GM12878 (cell line): ENCODE data around the gene PTPRD. TPM values are rescaled to one million over a fixed set of nuclear protein-coding genes. Genes with fewer than 3 reads are reported as not detected.

Source experiments
- ATAC-seq: fragments of 200-7000 bp; cut with Tn5 transposase; 3 replicates; pipeline ENCODE4 v1.9.1; 2020; ENCODE audit warnings: mild to moderate bottlenecking, moderate library complexity
- BruUV-seq: library from RNA; stranded (reverse); fragments of 400-500 nt; replicated peaks from 2 replicates; lab custom pipeline; 2021; lab: Mats Ljungman, UMichigan
- CTCF ChIA-PET: fragments of 300-600 bp; sonication (Branson Sonifier 250); formaldehyde crosslinking; extraction: SDS; loops from one replicate; lab custom pipeline; 2021; ENCODE audit warnings: inconsistent platforms; lab: Yijun Ruan, JAX
- POLR2A ChIA-PET: fragments of 350-600 bp; formaldehyde crosslinking; extraction: SDS; loops from one replicate; lab custom pipeline; 2021; ENCODE audit warnings: inconsistent platforms; lab: Charles Lee
- RAD21 ChIA-PET: fragments of 300-600 bp; sonication (Branson Sonifier 250); formaldehyde crosslinking; loops from one replicate; lab custom pipeline; 2023; ENCODE audit warnings: antibody characterized with exemption; ENCODE audit not compliant: unreplicated experiment; lab: Charles Lee
- SMC1A ChIA-PET: fragments of 300-600 bp; sonication (Branson Sonifier 250); formaldehyde crosslinking; loops from one replicate; lab custom pipeline; 2023; ENCODE audit not compliant: unreplicated experiment, uncharacterized antibody; lab: Charles Lee
- DNase-seq: peaks from one replicate; pipeline ENCODE4 v3.0.0-alpha.2; 2011; ENCODE audit warnings: low read depth, low spot score
- FAIRE-seq: peaks from 3 replicates; lab custom pipeline; 2011; peaks lifted over from hg19 to GRCh38; lab: Jason Lieb, UNC
- H2AFZ ChIP-seq: 2 replicates; pipeline ENCODE4 v1.6.0; 2011; ENCODE audit warnings: low read depth, low read length, control low read depth; ENCODE audit not compliant: control insufficient read depth
- H3K27ac ChIP-seq: 2 replicates; pipeline ENCODE4 v1.5.1; 2011; ENCODE audit warnings: control low read depth; ENCODE audit not compliant: control insufficient read depth, insufficient read depth
- H3K27me3 ChIP-seq, 2 experiments: replicated peaks in 1 of 2; 2 replicates each; pipeline versions ENCODE4 v1.6.0 to v1.6.1; 2011; ENCODE audit warnings: low read length in 1 of 2; ENCODE audit not compliant: control insufficient read depth in 2 of 2, insufficient read depth in 2 of 2
- H3K36me3 ChIP-seq, 2 experiments: 2 replicates each; pipeline ENCODE4 v1.5.1; 2011; ENCODE audit warnings: low read length in 1 of 2; ENCODE audit not compliant: control insufficient read depth in 2 of 2, insufficient read depth in 2 of 2
- H3K4me1 ChIP-seq: 2 replicates; pipeline ENCODE4 v1.6.1; 2011; ENCODE audit warnings: mild to moderate bottlenecking, low read length, moderate library complexity, mixed read lengths; ENCODE audit not compliant: control insufficient read depth, insufficient read depth
- H3K4me2 ChIP-seq: 2 replicates; pipeline ENCODE4 v1.6.0; 2011; ENCODE audit warnings: control low read depth; ENCODE audit not compliant: control insufficient read depth, insufficient read depth
- H3K4me3 ChIP-seq: fragments of 200-600 bp; sonication (generic); 2 replicates; pipeline ENCODE4 v1.5.1; 2016
- H3K79me2 ChIP-seq: 2 replicates; pipeline ENCODE4 v1.6.0; 2011; ENCODE audit warnings: low read length; ENCODE audit not compliant: control insufficient read depth, insufficient read depth
- H3K9ac ChIP-seq: 2 replicates; pipeline ENCODE4 v1.8.0; 2011; ENCODE audit warnings: low read length, control low read depth, mixed read lengths; ENCODE audit not compliant: control insufficient read depth, insufficient read depth
- H3K9me3 ChIP-seq: replicated peaks from 3 replicates; pipeline ENCODE4 v1.5.1; 2011; ENCODE audit warnings: mild to moderate bottlenecking, low read length; ENCODE audit not compliant: control insufficient read depth, insufficient read depth
- H4K20me1 ChIP-seq: 2 replicates; pipeline ENCODE4 v1.6.0; 2011; ENCODE audit not compliant: control insufficient read depth, insufficient read depth
- JUNB ChIP-seq: IDR thresholded peaks from 2 replicates; pipeline ENCODE4 v1.6.1; 2016; ENCODE audit warnings: antibody characterized with exemption, mild to moderate bottlenecking
- PBX3 ChIP-seq: IDR thresholded peaks from 2 replicates; pipeline ENCODE4 v1.6.1; 2011; ENCODE audit warnings: mild to moderate bottlenecking, low read depth, low read length, moderate library complexity; ENCODE audit not compliant: insufficient replicate concordance
- POLR2AphosphoS2 ChIP-seq: IDR thresholded peaks from 2 replicates; pipeline ENCODE4 v1.6.1; 2011; ENCODE audit warnings: low read depth, mild to moderate bottlenecking, low read length, improper control_type of control experiment, moderate library complexity
- RUNX3 ChIP-seq: IDR thresholded peaks from 2 replicates; pipeline ENCODE4 v1.6.1; 2012; ENCODE audit warnings: low read length, inconsistent platforms
- SMAD1 ChIP-seq: fragments of 450-650 bp; IDR thresholded peaks from 2 replicates; pipeline ENCODE4 v1.6.1; 2018; ENCODE audit warnings: mild to moderate bottlenecking, low read depth; ENCODE audit not compliant: partially characterized antibody
- SMARCA5 ChIP-seq: fragments of 450-650 bp; IDR thresholded peaks from 2 replicates; pipeline ENCODE4 v1.6.1; 2017; ENCODE audit warnings: mild to moderate bottlenecking
- TARDBP ChIP-seq: IDR thresholded peaks from 2 replicates; pipeline ENCODE4 v1.6.1; 2016; ENCODE audit warnings: borderline replicate concordance
- ZBTB33 ChIP-seq: fragments of 450-650 bp; IDR thresholded peaks from 2 replicates; pipeline ENCODE4 v1.6.1; 2017; ENCODE audit warnings: mild to moderate bottlenecking
- WGBS: methylation state at CpG from one replicate; pipeline ENCODE4 v1.1.6; 2016; ENCODE audit warnings: low lambda C conversion rate; ENCODE audit not compliant: insufficient replicate concordance, insufficient coverage; ENCODE audit errors: missing lambda C conversion rate; 5-methylcytosine and 5-hydroxymethylcytosine counted together
- in situ Hi-C: fragments of 300-500 bp; cut with MboI; formaldehyde crosslinking; loops from 9 replicates; pipeline ENCODE4 v1.14.3; 2018; ENCODE audit warnings: mixed read lengths
- intact Hi-C: fragments of 100-400 bp; cut with micrococcal nuclease; formaldehyde crosslinking; loops from one replicate; pipeline ENCODE4 v1.14.2; 2022; ENCODE audit not compliant: unreplicated experiment
- polyA plus RNA-seq, 11 experiments: library from polyadenylated mRNA; depleted of rRNA in 4 of 11; unstranded in 6 of 11; stranded (reverse) in 5 of 11; fragments of >200 nt; fragmentation: Nextera tagmentation in 4 of 11; fragmentation: Illumina TruSeq in 1 of 11; extraction: Ambion mirVana in 4 of 11; extraction: Trizol in 1 of 11; gene quantifications; 1 replicate in 1 of 11; 2 replicates in 10 of 11; pipeline versions ENCODE4 v1.2.1 to v1.2.3, GENCODE V29; 2011 to 2016; ENCODE audit warnings: inconsistent platforms in 2 of 11, missing spikeins in 2 of 11, low read depth in 1 of 11
- total RNA-seq, 4 experiments: library from RNA; depleted of rRNA in 3 of 4; stranded (reverse); fragments of >200 nt in 3 of 4; fragmentation: Illumina TruSeq in 1 of 4; extraction: Trizol in 1 of 4; gene quantifications; 2 replicates each; pipeline versions ENCODE4 v1.2.1 to v1.2.3, GENCODE V29; 2013 to 2021

The PTPRD gene
- total and polyA plus RNA-seq, 10 of the 15 experiments (the other 5 are each of a cell fraction or from before 2014, with no cell fraction given) = under 0.01 to 0.05 (median 0.01) TPM; not detected in 7

GRCh38 chr9:8764051-8764450 lies 1848.8 kb downstream of the PTPRD start:
- POLR2A ChIA-PET = no interaction called here
- FAIRE-seq = no peak
- TF ChIP-seq RUNX3 = no peak
- Histone ChIP-seq H3K4me1 (no peaks in the 10 kb centered on the region), H2AFZ (no peak overlapping the region), H3K36me3 (no peaks in the 10 kb centered on the region), H4K20me1 (no peaks in the 10 kb centered on the region), H3K4me3 (no peak overlapping the region), H3K79me2 (no peaks in the 10 kb centered on the region), H3K9ac (no peak overlapping the region), H3K27me3 (no peaks in the 10 kb centered on the region), H3K9me3 (no peaks in the 10 kb centered on the region), H3K27ac (no peak overlapping the region), H3K4me2 (no peak overlapping the region)
- CTCF ChIA-PET = interaction anchor here (0.8 to 1.4 kb wide), 2 partner anchors 8 to 9 kb away, joined by 3 to 4 read pairs; no protein-coding TSS in a partner anchor
- RAD21 ChIA-PET = no interaction called here
- intact Hi-C loops = no loop called here
- SMC1A ChIA-PET = no interaction called here
- DNase-seq = no peak
- in situ Hi-C loops = no loop called here
- WGBS = 0% methylated on average over 1 of the region's 1 CpG
- ATAC-seq = no peak
- BruUV-seq = no TSS peak

GRCh38 chr9:8762479-8763085 lies 1850.2 kb downstream of the PTPRD start:
- no peaks in the 10 kb centered on the region for H3K36me3 ChIP-seq
- H3K4me2 ChIP-seq = no peak overlapping the region
- 2% methylated on average over 6 of the region's 6 CpGs for WGBS
- ChIA-PET POLR2A (no interaction called here), CTCF (interaction anchor here (1.4 kb wide), 1 partner anchor 10 kb away, joined by 3 read pairs; no protein-coding TSS in a partner anchor), SMC1A (interaction anchor here (0.9 kb wide), 1 partner anchor 9 kb away, joined by 3 read pairs; no protein-coding TSS in a partner anchor), RAD21 (no interaction called here)
- no peak for TF ChIP-seq SMAD1
- no peak for TF ChIP-seq POLR2AphosphoS2
- no peak for TF ChIP-seq SMARCA5
- TF ChIP-seq ZBTB33 = no peak
- no peak for TF ChIP-seq PBX3
- TF ChIP-seq TARDBP = no peak
- no peak for TF ChIP-seq JUNB
- no peaks in the 10 kb centered on the region for H3K4me1 ChIP-seq
- H3K9ac ChIP-seq = no peak overlapping the region
- H3K27ac ChIP-seq = no peak overlapping the region
- intact Hi-C loops = no loop called here
- no peak for FAIRE-seq
- in situ Hi-C loops = no loop called here
- no peaks in the 10 kb centered on the region for H4K20me1 ChIP-seq
- DNase-seq = no peak
- no peak overlapping the region for H2AFZ ChIP-seq
- BruUV-seq = no TSS peak
- H3K4me3 ChIP-seq = no peak overlapping the region
- H3K27me3 ChIP-seq = no peaks in the 10 kb centered on the region
- H3K9me3 ChIP-seq = no peaks in the 10 kb centered on the region
- no peaks in the 10 kb centered on the region for H3K79me2 ChIP-seq
- no peak for ATAC-seq
